Endothelial cell (in vitro differentiated cells): ENCODE results near the gene IREB2. TPM values are rescaled to one million over a fixed set of nuclear protein-coding genes. Genes with fewer than 3 reads are reported as not detected.

Source experiments
- DNase-seq: peaks from one replicate; pipeline ENCODE4 v3.0.0; 2021; ENCODE audit warnings: low spot score
- H3K27ac Mint-ChIP-seq: one replicate; pipeline ENCODE4 v1.8.0; 2021; ENCODE audit warnings: mixed read lengths, inconsistent platforms; ENCODE audit not compliant: unreplicated experiment
- H3K27me3 Mint-ChIP-seq: one replicate; pipeline ENCODE4 v1.8.0; 2021; ENCODE audit warnings: mild to moderate bottlenecking, moderate library complexity, mixed read lengths, inconsistent platforms; ENCODE audit not compliant: unreplicated experiment
- H3K36me3 Mint-ChIP-seq: one replicate; pipeline ENCODE4 v1.8.0; 2021; ENCODE audit warnings: mild to moderate bottlenecking, low read depth, mixed read lengths, inconsistent platforms; ENCODE audit not compliant: unreplicated experiment
- H3K4me1 Mint-ChIP-seq: one replicate; pipeline ENCODE4 v1.8.0; 2021; ENCODE audit warnings: mild to moderate bottlenecking, mixed read lengths, inconsistent platforms; ENCODE audit not compliant: unreplicated experiment
- H3K4me3 Mint-ChIP-seq: one replicate; pipeline ENCODE4 v1.8.0; 2021; ENCODE audit warnings: mild to moderate bottlenecking, mixed read lengths, inconsistent platforms; ENCODE audit not compliant: unreplicated experiment
- H3K9me3 Mint-ChIP-seq: one replicate; pipeline ENCODE4 v1.8.0; 2021; ENCODE audit warnings: mixed read lengths, inconsistent platforms; ENCODE audit not compliant: unreplicated experiment
- total RNA-seq: library from RNA; stranded (reverse); fragmentation: NEBNext Ultra II Directional; extraction: Animal tissue kit (Norgen Biotek cat#: 25700); gene quantifications from one replicate; pipeline ENCODE4 v1.2.1, GENCODE V29; 2021; ENCODE audit not compliant: unreplicated experiment
- TF ChIP-seq, protein P1 (sequence below): fragments of 200-600 bp; sonication (generic); IDR thresholded peaks from one replicate; pipeline ENCODE4 v1.5.0; 2021; ENCODE audit warnings: antibody characterized with exemption; ENCODE audit not compliant: unreplicated experiment

Gene IREB2
- total RNA-seq, 1 donor from 2014 or later, result 71.3 TPM

DNA sequence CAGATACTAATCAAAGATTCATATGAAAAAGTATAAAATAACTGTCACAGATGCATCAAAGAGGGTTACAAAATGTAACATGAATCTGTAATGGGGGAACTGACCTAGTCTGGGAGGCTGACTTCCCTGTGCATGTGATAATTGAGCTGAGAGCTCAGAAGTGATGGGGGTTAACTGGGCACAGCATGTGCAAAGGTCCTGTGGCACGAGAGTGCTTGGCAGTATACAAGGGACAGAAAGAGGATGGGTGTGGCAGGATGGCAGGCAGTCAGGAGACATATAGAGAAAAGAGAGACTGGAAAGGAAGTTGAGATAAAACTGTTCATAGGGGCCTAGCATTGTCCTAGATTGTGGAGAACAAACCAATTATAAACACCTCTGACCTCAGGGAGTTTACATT lies 47.8 kb upstream of the IREB2 start:
- H3K4me3 Mint-ChIP-seq, result peak overlapping the region; percentile 20

DNA sequence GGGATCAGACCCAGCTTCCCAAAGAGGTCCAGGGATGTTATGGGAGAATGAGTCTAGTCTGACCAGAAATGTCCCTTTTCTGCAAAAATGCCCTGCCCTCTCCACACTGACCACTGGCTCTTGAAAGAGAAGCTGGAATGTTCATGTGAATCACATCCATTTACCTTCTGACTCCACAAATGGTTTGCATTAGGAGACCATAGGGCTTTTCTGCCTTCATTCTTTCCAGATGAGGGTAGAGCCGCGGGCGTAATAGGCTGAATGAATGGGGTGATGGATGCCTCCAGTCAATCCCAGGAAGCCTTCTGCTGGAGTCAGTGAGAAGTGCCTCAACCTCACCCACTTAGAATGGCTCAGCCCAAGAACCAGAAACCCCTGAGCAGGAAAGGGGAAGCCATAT lies 47.2 kb upstream of the IREB2 start:
- peaks cover 9% of the 10 kb centered on the region for H3K36me3 Mint-ChIP-seq
- no peaks in the 10 kb centered on the region for H3K9me3 Mint-ChIP-seq
- H3K4me1 Mint-ChIP-seq, result peaks cover 13% of the 10 kb centered on the region
- H3K4me3 Mint-ChIP-seq, result no peak overlapping the region
- H3K27me3 Mint-ChIP-seq, result peaks cover 6% of the 10 kb centered on the region
- no peak for DNase-seq
- TF ChIP-seq, protein P1, sequence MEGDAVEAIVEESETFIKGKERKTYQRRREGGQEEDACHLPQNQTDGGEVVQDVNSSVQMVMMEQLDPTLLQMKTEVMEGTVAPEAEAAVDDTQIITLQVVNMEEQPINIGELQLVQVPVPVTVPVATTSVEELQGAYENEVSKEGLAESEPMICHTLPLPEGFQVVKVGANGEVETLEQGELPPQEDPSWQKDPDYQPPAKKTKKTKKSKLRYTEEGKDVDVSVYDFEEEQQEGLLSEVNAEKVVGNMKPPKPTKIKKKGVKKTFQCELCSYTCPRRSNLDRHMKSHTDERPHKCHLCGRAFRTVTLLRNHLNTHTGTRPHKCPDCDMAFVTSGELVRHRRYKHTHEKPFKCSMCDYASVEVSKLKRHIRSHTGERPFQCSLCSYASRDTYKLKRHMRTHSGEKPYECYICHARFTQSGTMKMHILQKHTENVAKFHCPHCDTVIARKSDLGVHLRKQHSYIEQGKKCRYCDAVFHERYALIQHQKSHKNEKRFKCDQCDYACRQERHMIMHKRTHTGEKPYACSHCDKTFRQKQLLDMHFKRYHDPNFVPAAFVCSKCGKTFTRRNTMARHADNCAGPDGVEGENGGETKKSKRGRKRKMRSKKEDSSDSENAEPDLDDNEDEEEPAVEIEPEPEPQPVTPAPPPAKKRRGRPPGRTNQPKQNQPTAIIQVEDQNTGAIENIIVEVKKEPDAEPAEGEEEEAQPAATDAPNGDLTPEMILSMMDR, result no peak
- H3K27ac Mint-ChIP-seq, result no peak overlapping the region

More for the DNA sequence above, 47.8 kb upstream of the IREB2 start:
- H3K27me3 Mint-ChIP-seq, result peaks cover 6% of the 10 kb centered on the region
- peaks cover 9% of the 10 kb centered on the region for H3K36me3 Mint-ChIP-seq
- H3K27ac Mint-ChIP-seq, result no peak overlapping the region
- DNase-seq, result no peak
- H3K9me3 Mint-ChIP-seq, result no peaks in the 10 kb centered on the region
- H3K4me1 Mint-ChIP-seq, result peaks cover 13% of the 10 kb centered on the region
- TF ChIP-seq, protein P1, result no peak

DNA sequence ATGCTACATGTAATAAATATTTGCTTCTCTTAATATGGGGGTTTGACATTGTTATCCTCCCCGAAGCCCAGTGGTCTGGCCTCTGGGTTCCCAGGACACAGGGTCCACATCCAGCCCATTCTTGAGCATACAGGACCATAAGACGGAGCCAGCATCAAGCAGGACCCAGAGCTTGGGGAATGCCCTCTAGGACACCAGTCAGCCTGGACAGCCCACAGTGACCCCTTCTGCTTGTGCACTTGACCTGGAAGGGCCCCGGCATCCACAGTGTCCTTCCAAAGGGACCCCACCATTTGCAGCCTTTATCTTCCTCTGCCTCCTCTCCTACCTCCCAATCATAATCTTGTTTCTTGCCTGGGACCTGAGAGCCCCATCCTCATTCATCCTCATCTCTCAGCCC lies 46.2 kb upstream of the IREB2 start:
- no peak overlapping the region for H3K27ac Mint-ChIP-seq
- TF ChIP-seq, protein P1, result no peak
- peaks cover 13% of the 10 kb centered on the region for H3K4me1 Mint-ChIP-seq
- peaks cover 7% of the 10 kb centered on the region for H3K27me3 Mint-ChIP-seq
- H3K4me3 Mint-ChIP-seq, result no peak overlapping the region
- no peaks in the 10 kb centered on the region for H3K9me3 Mint-ChIP-seq
- H3K36me3 Mint-ChIP-seq, result peaks cover 9% of the 10 kb centered on the region
- DNase-seq, result no peak

DNA sequence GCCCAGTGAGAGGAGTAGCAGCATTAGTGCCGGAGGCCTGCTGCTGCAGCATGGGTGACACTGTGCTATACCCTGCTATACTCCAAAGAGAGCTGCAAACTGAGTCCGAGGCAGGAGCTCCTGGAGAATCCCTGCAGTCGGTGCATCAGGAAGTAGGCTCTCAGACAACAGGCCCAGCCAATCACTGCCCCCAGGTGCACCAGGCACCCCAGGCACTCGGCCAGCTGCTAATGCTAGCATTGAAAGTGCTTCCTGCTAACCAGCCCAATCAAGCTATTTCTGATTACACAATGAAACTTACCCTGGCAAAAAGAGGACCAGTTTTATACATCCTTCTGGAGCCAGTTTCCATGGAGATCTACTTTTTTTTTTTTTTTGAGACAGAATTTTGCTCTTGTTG lies 45.6 kb upstream of the IREB2 start:
- DNase-seq, result no peak
- Mint-ChIP-seq H3K27me3 (peaks cover 8% of the 10 kb centered on the region), H3K9me3 (no peaks in the 10 kb centered on the region), H3K4me3 (no peak overlapping the region), H3K27ac (no peak overlapping the region), H3K4me1 (peaks cover 13% of the 10 kb centered on the region), H3K36me3 (peaks cover 9% of the 10 kb centered on the region)
- TF ChIP-seq, protein P1, result no peak

DNA sequence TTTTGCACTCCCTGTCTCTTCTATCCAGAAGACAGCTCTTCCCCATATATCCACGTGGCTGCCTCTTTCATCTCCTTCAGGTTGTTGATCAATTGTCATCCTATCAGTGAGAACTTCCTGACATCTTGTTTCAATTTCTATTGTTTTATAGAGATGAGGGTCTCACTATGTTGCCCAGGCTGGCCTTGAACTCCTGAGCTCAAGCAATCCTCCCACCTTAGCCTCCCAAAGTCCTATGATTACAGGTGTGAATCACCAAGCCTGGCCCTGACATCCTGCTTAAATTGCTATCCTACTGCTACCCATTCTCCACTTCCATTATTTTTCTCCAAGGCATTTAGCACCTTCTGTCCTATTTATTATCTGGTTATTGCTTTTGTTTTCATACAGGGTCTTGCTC lies 44.9 kb upstream of the IREB2 start:
- Mint-ChIP-seq H3K4me3 (no peak overlapping the region), H3K27me3 (peaks cover 8% of the 10 kb centered on the region), H3K9me3 (no peaks in the 10 kb centered on the region), H3K27ac (no peak overlapping the region), H3K36me3 (peaks cover 9% of the 10 kb centered on the region), H3K4me1 (peaks cover 13% of the 10 kb centered on the region)
- TF ChIP-seq, protein P1, result no peak
- no peak for DNase-seq
